NCI-H2081 (cell line): ENCODE measurements around the gene CCL16.
"Not testable (repeated sequence)": the region's sequence is repeated elsewhere in the genome, so short reads cannot be mapped to it uniquely, and the experiment has no call there.

ENCODE experiments used
- DNase-seq, 2 experiments: peaks; one replicate each; lab custom pipeline; 2025; lab: John Stamatoyannopoulos, UW

The CCL16 gene

DNA sequence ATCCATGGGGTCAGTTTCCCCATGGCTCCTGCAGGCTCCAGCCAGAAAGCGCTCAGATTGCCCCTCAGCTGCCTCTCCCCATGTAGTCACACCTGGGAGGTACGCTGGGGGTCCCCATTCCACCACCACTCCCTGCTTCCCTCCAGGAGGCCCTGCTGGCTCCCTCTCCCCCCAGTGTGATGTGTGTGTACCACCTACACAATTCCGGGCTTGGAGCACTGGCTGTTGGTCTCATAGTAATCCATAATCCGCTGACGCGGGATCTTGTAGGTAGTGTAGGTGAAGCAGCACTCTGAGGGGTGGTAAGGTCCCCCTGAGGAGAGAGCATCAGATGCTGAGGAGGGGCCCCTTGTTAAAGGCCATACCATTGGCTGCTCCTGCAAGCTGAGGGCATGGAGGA lies 2.8 kb upstream of the CCL16 start:
- no peak for DNase-seq

DNA sequence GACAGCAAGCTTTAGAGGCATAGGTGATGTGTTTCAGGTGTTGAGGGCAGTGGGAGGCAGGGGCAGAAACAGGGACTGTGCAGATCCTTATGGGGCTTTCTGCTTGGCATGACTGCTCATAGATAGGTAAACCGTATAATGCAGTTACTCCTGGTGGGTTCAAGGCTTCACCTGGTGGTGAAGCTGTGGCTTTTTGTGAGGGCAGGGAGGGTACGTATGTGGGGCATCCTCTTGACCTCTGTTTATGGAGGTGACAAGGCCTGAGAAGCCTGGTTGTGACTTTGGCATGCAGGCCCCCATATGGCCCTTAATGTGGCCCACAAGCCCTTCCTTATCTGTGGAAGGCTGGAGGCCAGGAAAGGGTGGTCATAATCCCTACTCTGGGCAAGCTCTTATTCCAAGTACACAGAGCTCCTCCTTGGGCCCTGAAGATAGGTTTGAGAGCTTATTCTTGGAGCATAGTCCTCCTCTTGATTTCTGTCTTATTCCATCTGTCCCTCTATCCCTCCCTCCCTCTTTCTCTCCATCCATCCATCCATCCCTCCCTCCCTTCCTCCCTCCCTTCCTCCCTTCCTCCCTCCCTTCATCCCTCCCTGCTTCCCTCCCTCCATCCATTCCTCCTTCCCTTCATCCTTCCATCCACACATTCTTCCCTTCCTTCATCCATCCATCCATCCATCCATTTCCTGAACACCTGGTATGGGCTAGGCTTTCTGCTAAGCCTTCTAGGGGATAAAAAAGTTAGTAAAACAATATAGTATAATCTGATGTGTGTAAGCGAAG lies 1.3 kb upstream of the CCL16 start:
- DNase-seq = no peak

DNA sequence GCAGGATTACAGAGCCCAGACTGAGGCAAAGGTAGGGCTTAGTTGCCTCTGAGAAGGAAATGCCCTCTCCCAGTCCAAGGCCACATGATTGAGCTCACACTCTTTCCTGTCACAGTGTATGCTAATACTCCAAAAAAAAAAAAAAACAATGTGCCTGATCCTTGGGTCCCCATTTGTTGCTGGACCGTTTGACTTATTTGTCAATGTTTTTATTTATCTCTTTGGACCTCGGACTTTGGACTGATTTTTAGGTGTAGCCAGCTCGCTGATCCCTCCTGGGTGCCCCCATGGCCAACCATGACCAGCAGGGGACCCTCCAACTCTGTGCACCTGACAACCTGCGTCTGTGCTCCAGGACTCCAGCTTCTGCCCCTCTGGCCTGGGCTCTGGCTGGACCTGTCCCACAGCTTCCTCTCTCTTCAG lies 622 bp upstream of the CCL16 start:
- no peak for DNase-seq

DNA sequence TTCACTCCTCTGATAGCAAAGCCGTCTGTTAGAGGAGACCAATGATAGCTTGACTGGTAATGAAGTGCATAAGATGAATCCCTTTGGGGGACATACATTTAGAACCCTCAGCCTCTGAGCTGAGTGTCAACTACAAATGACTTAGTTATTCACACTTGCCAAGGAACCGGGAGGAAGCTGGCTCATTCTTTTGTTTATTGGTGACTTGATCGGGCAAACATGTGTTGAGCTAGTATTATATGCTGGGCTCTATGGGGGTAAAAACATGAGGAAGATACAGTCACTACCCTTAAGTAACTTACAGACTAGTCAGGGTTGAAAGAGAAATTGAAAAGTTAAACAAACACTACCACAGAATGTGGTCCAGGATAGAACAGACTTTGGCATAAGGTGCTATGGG lies 3.0 kb downstream of the CCL16 start:
- no peak for DNase-seq

DNA sequence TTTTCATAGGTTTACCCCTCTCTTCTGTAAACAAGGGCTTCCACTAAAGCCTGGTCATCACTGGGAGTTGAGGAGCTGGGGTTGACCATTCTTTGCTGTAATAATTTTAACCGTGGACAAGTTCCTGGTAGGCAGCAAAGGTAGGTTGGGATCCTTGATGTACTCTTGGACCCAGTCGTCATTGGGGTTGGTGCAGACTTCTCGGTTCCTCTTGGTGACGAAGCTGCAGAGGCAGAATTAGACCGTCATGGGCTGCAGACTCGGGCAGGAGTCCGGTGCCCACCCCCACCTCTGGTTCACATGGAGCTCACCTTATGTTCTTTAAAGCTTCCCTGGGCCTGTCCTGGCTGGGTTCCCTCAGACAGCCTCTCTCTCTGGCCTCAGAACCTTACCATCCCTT lies 3.8 kb downstream of the CCL16 start:
- DNase-seq = no peak

DNA sequence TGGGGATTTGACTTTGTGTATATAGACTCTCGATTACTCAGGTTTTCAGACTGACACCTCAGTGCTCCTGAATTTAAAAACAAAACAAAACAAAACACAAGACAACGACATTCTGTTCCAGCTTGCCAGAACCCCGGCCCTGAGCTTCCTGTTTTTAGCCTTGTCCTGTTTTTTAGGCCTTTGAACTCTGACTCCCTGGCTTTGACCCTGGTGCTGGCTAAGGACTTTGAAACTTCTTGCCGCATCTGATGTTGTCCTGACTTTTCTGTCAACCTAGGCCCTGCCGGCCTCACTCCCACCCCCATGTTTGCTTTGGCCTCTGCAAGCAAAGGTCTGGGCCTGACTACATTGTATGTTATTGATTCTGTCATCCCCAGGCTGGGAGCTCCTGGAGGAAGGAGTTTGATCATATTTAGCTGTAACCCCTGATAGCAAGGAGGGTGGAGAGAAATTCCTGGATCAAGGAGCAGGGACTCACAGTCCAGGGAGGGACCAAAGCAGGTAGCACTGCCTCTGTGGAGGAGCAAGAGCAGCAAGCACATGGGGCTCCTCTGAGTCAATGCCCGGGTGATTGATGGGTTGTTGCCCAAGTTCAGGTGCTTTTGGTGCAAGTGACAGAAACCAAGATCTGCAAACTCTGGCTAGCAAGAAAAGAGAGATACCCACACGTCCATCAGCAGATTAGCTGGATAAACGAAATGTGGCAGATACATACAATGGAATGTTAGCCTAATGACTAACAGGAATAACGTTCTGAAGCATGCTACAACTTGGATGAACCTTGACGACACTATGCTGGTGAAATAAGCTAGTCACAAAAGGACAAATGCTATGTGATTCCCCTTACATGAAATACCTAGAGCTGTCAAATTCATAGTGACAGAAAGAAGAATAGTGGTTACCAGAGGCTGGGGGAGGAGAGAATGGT lies 7.7 kb downstream of the CCL16 start:
- no peak for DNase-seq

DNA sequence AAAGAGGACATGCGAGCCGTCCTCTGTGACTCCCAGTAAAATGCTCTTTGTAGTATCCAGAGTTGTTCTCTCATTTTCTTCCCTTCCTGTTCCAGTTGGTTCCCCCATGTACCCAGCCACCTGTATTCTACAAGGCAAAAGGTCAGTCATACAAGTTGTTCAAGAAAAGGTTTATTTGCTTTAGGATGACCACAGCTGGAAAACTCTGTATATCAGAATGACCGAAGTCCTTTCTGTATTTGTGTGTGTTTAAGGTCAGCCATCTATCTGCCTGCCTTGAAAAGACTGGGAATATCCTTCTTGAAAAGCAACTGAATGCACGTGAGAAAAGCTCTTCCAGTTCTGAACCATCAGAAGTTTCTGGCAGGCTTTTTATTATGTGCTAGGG lies 8.4 kb downstream of the CCL16 start:
- DNase-seq = no peak

DNA sequence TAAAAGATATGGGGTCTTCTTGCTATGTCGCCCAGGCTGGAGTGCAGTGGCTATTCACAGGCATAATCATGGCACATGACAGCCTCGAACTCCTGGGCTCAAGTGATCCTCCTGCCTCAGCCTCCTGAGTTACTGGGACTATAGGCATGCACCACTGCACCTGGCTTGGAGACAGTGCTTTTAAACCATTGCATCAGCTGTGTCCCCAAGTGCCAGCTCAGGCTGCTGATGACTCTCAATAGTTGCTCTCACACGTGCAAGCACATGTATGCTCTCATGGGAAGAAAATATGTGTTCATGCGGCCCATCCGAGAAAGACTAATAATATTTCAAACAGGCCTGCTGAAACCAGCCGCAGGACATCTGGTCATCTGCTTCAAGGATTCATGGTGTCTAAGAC lies 8.8 kb downstream of the CCL16 start:
- DNase-seq = no peak

DNA sequence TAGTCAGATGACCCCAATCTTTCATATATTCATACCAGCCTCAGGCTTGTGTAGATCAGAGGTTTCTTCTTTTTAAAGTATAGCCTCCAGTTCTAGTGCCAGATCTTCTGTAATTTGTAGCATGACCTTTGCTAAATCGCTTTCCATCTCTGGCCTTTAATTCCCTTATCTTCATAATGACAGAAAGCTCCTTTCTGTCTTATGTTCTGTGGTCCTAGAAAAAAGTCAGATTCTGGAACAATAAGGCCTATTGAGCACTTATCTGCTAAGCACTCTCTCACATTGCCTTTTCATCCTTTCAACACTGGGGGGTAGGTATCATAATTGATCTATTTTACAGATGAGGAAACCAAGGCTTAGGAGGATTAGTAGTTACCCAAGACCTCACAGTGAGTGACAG lies 9.2 kb downstream of the CCL16 start:
- no peak for DNase-seq

DNA sequence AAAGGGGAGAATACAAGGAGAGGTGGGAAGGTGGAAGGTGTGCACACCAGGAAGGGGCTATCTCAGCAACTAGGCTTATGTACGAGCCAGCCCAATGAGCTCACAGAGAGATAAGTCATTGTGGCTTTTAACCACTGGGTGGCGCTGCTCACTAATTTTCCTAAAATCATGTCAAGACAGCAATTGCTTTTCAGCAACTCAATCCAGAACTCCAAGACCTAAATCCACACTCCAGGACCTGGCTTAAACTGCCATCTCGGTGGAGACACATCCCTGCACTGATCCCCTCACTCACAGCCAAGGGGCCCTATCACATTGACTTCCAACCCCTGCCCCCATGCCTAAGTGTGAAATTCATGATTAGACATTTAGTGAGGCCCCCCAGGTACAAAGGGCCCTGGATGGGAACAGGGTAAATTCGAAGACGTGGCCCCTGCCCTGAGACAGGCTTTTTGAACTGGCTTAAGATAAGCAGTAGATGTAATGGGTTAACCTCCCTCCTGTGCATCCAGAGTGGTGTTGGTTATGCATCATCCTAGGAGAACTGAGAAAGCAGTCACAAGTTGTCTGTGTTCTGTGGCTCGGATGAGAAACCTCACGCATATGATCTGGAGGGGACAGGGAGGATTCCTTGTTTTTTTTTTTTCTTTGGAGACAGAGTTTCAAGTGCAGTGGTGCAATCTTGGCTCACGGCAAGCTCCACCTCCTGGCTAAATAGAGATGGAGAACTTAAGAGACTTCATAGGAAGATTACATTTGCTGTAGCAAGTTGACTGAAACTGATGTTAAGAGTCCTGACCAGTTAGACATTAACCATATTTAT lies 11.5 kb downstream of the CCL16 start:
- DNase-seq = peak; percentile 77 to 80

DNA sequence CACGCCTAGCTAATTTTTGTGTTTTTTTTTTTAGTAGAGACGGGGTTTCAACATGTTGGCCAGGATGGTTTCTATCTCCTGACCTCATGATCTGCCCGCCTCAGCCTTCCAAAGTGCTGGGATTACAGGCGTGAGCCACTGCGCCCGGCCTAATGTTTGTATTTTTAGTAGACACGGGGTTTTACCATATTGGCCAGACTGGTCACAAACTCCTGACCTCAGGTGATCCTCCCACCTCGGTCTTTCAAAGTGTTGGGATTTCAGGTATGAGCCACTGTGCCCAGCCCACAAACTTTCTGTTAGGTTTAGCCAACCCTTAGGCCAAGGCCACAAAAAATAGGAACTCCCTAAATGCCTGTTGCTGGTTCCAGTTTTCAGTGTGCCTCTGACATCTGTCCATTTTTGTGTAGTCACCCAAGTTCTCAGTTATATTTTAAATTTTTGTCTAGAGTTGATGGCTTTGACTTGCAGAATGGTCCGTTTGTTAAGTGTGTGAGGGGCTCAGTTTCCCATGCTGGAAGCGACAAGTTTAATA lies 12.7 kb downstream of the CCL16 start:
- no peak for DNase-seq

DNA sequence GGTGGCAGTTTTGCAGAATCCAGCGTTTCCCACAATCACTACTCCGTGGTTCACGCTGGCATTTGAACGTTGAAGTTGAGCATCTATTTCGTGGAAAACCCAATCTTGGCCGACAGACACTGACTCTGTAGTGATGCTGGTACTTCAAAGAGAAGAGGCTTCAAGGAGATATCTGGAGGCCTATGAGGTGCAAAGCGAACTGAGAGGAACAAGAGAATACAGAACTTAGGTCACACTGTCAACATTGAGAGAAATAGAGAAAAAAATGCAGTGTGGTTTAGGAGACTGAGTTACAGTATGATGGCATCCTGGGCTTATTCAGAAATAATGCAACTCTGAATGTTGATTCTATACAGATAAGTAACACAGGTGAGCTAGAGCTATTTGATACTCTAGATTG lies 16.0 kb downstream of the CCL16 start:
- DNase-seq = no peak

DNA sequence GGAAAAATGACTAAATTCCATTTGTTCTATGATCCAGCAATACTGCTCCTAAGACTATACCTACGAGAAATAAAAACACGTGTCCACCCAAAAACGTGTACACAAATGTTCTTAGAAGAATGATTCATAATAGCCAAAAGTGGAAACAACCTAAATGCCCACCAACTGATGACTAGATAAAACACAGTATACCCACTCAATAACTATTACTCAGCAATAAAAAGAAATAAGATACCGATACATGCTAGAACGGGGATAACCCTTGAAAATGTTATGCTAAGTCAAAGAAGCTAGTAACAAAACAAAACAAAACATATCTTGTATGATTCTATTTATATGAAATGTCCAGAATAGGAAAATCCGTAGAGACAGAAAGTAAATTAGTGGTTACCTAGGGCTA lies 17.6 kb downstream of the CCL16 start:
- DNase-seq = no peak

DNA sequence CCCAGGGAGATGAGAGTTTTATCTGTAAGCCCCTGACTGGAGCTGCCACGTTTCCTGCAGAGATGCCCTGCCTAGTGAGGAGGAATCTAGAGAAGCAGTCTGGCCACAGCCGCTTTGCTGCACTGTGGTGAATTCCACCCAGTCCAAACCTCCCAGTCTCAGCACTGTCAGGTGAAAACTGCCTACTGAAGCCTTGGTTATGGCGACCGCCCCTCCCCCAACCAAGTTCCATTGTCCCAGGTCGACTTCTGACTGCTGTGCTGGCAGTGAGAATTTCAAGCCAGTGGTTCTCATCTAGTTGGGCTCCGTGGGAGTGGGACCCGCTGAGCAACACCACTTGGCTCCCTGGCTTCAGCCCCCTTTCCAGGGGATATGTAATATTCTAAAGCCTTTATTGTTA lies 27.6 kb downstream of the CCL16 start:
- no peak for DNase-seq

DNA sequence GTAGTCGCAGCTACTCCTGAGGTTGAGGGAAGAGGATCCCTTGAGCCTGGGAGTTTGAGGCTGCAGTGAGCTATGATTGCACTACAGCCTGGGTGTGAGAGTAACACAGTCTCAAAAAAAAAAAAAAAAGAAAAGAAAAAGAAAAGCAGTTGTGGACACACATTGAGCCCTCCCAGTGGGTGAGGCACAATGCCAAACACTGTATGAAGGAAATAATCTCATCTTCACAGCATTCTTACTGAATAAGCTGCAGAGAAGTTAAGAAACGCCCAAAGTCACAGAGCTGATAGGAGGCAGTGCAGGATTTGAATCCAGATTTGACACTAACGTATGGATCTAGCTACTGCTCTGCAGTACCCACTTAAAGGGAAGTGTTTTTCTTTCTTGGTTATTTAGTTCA lies 31.9 kb downstream of the CCL16 start:
- no peak for DNase-seq

DNA sequence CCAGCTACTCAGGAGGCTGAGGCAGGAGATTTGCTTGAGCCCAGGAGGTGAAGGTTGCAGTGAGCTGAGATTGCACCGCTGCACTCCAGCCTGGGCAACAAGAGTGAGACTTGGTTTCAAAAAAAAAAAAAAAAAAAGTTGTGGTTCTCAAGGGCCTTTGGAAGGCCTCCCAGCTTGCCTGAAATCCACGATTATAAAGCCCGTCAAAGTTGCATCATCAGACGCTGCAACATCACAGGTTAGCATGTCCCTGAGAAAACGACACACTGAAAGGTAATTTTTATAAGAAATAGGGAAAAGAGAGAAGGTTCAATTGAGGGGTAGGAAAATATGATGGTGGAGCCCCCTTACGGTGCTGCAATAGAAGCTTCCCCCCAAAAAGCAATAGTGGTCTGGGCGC lies 33.2 kb downstream of the CCL16 start:
- no peak for DNase-seq

DNA sequence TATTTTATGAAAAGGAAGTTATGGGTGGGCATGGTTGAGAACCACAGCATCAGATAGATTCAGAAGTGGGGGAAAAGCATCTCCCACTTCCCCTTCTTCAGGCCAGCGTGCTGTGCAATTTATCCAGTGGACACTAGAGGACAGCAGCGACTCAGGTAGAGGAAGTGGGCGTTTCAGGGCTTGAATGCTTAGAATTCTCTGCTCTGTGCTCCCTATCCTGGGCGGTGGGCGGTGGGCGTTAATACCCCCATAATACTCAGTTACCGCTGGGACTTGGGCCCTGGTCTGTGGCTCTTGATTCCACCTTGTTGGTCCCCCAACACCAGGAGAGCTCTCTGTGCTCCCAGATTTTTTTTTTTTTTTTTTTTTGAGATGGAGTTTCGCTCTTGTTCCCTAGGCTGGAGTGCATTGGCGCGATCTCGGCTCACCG lies 34.1 kb downstream of the CCL16 start:
- peak; percentile 60 to 70 for DNase-seq

DNA sequence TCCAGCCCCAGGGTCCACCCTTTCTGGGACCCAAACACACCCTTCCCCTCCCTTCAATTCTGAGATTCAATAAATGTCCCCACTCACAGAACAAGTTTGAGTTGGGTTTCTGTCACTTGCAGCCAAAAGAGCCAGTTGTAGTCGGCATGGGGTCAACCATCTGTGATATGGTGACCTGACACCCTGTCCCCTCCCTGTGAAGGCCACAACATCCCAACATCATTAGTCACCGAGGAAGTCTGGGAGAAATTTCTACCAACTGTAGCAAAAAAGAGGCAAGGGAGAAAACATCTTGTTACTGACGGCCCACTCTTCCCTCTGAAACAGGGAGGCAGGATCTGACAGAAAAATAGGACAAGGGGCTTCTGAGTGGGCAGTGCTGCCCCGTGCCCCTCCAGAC lies 37.1 kb downstream of the CCL16 start:
- DNase-seq = no peak

DNA sequence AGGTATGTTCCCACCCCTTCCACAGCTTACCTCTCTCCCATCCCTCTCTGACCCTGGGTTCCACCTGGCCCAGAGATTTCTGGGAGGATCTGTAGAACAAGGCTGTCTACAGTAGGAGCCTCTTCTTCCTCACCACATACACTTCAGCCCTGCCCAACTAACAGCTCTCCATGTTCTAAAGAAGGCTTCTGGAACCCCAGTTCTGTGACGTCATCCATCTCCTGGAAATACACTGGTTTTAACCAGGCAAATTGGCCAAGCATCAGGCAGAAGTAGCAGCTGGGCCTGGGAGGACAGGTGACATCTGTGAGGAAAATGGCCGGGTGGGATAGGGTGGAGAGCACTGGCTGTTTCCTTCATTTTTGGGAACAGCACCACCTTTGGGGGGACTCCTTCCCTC lies 37.8 kb downstream of the CCL16 start, which contains the start of gene LYZL6:
TSS of gene LYZL6 (minus strand) at position 177 of the 400 bp plus-strand sequence. CDS start 4,357 bp downstream, outside the sequence.
- no peak for DNase-seq

DNA sequence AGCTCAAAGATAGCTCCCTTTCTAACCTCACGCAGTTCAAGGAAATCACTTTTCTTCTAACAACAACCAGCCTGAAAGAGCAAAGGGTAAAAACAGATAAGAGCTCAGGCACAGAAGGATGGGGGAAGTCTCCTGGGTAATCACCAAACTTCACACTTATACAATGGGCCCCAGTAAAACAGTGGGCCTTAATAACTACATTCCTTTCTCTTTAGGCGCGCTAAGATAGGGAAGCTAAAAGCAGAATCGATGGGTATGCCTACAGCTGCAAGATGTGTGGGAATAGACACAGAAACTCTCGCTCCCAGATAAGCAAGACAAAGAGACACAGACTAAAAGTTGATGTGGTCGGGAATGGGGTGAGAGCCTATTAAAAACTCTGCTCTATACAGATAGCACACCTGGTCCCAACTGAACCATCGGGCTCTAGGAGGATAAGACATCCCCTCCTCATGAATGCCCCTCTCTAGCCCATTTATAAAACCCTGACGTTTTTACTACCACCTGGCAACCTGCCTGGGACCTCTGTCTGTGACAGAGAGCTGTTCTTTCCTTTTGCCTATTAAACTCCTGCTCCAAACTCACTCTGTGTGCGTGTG lies 38.6 kb downstream of the CCL16 start:
- no peak for DNase-seq

DNA sequence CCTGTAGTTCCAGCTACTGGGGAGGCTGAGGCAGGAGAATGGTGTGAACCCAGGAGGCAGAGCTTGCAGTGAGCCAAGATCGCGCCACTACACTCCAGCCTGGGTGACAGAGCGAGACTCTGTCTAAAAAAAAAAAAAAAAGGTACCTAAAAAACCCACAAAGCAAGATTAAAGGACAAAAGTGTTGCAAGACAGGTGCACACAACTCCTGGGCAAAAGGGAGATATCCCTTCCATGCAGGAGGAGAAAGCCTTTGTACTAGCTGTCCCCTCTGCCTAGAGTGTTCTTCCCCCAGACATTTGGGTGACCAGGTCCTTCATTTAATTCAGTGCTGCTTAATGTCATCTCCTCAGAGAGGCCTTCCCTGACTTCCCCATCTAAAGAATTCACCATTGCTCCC lies 42.8 kb downstream of the CCL16 start:
- DNase-seq = not testable (repeated sequence)

DNA sequence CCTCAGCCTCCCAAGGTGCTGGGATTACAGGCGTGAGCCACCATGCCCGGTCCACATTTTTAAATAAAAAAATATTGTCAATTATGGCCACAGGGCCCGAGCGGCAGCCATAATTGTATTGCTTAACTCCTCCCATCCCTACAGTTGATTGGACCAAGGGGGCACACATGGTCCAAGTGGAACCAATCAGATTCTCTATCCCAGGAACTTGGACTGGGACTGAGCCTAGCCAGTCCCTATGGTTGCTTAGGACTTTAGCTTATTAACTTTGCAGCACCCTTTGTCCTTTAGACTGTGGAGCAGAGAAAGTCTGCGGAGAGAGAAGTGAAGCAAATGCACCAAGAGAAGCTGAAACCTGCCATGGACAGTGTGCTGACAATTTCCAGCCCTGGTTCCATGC lies 45.2 kb downstream of the CCL16 start:
- peak in 1 of 2 experiments; percentile 4 for DNase-seq
